Peyer's patch (tissue), 4 donors: ENCODE data around the gene RNLS.

Experiments used
- CTCF ChIP-seq, 6 experiments: fragments of 450-650 bp in 4 of 6; fragments of 200-600 bp in 2 of 6; sonication (generic) in 1 of 6; IDR thresholded peaks; one replicate each; pipeline ENCODE4 v1.5.1; 2017 to 2019; ENCODE audit warnings: antibody characterized with exemption in 6 of 6, mild to moderate bottlenecking in 3 of 6, moderate library complexity in 1 of 6
- POLR2A ChIP-seq, 2 donors: fragments of 450-650 bp; IDR thresholded peaks; one replicate each; pipeline ENCODE4 v1.5.1; 2017; ENCODE audit warnings: antibody characterized with exemption in 2 of 2, mild to moderate bottlenecking in 2 of 2, moderate library complexity in 2 of 2

- TF ChIP-seq CTCF (IDR thresholded peaks at IDR 0.05), result no peak
- TF ChIP-seq POLR2A (IDR thresholded peaks at IDR 0.05), result no peak
These were observed 250.4 kb downstream of the RNLS start for GRCh38 chr10:88332503-88333247.
